Measurements from ENCODE around the gene CCDC197. TPM values are rescaled to one million over a fixed set of nuclear protein-coding genes. Genes with fewer than 3 reads are reported as not detected.

CCDC197 gene
- total RNA-seq, 3 donors from 2014 or later = not detected

DNA sequence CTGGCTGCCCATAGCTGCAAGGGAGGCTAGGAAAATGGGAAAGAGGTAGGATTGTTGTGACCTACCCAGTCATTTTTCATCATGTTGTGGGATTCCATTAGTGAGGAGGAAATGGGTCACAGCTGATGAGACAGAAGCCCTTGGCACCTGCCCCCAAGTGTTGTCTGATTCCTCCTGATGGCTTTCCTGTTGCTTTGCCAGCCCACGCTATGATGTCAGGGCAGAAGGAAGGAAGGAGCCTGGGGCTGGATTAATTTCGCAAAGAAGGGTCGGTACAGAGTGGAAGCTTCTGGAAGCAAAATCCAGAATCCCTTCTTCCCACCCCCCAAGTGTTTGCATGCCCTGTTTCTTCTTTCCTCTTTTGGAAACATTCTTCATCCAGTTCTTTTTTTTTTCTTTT is 37.8 kb downstream of the CCDC197 start:
- no peak for DNase-seq (ENCODE audit: low spot score in 2 of 2)
- Histone ChIP-seq H3K4me3 (no peak overlapping the region), H3K4me1 (no peaks in the 10 kb centered on the region), H3K9me3 (no peaks in the 10 kb centered on the region), H3K36me3 (no peaks in the 10 kb centered on the region), H3K27ac (no peak overlapping the region), H3K27me3 (no peaks in the 10 kb centered on the region)
- intact Hi-C loops (cut with DNase I; ENCODE audit: low total_unique reads) = loop anchor here (10.0 kb wide), 1 partner anchor 90 kb away; the partner anchor contains the start of gene IFI27L2
- TF ChIP-seq, protein P1, sequence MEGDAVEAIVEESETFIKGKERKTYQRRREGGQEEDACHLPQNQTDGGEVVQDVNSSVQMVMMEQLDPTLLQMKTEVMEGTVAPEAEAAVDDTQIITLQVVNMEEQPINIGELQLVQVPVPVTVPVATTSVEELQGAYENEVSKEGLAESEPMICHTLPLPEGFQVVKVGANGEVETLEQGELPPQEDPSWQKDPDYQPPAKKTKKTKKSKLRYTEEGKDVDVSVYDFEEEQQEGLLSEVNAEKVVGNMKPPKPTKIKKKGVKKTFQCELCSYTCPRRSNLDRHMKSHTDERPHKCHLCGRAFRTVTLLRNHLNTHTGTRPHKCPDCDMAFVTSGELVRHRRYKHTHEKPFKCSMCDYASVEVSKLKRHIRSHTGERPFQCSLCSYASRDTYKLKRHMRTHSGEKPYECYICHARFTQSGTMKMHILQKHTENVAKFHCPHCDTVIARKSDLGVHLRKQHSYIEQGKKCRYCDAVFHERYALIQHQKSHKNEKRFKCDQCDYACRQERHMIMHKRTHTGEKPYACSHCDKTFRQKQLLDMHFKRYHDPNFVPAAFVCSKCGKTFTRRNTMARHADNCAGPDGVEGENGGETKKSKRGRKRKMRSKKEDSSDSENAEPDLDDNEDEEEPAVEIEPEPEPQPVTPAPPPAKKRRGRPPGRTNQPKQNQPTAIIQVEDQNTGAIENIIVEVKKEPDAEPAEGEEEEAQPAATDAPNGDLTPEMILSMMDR (IDR thresholded peaks at IDR 0.05) = no peak
- TF ChIP-seq POLR2A (IDR thresholded peaks at IDR 0.05) (no peak), POLR2AphosphoS5 (IDR thresholded peaks at IDR 0.05) (no peak)

DNA sequence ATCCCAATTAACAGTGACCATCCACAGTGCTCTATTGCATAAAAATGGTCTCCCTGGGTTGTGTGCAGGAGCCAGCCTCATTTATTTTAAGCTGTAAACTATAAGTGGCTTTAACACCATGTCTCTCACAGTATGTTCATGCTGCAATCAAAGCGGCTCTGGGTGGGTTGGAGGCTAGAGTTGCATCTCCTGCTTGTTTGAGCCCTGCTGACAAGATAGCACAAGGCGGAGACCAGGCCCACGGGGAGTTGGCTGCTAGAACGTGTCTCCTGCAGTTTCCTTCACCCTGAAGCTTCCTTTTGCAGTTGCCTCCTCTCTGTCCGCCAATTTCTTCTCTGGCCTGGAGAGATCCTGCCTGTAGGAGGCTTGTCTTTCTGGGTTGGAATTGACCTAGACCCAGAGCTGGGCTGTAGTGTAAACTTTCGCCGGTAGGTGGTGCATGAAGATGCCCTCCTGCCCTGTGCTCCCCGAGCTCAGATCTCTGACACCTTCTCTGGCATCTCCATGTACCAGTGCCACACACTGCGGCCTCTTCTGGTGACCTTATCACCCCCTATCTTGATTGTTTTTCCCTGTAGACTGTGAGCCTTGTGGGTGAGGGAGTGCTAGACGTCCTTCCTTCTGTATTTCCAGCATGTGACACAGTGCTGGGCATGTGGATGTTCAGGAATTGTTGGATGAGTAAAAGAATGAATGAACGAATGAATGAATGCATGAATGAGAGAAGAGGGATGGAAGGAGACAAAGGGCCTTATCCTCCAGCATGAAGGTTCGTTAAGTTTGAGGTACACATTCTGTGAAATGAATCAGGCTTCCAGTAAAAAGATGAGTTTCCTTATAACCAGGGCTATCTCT is 39.4 kb downstream of the CCDC197 start:
- Histone ChIP-seq H3K36me3 (no peaks in the 10 kb centered on the region), H3K4me3 (no peak overlapping the region), H3K27me3 (no peaks in the 10 kb centered on the region), H3K27ac (no peak overlapping the region), H3K4me1 (no peaks in the 10 kb centered on the region), H3K9me3 (no peaks in the 10 kb centered on the region)
- intact Hi-C loops (cut with DNase I; ENCODE audit: low total_unique reads) = loop anchor here (10.0 kb wide), 1 partner anchor 88 kb away; the partner anchor contains the start of gene IFI27L2
- peak; percentile 30 to 65 for DNase-seq (ENCODE audit: low spot score in 2 of 2)
- TF ChIP-seq, protein P1 (IDR thresholded peaks at IDR 0.05) = peak; percentile 60 to 81 (median 75)
- TF ChIP-seq POLR2AphosphoS5 (IDR thresholded peaks at IDR 0.05) (no peak), POLR2A (IDR thresholded peaks at IDR 0.05) (no peak)

DNA sequence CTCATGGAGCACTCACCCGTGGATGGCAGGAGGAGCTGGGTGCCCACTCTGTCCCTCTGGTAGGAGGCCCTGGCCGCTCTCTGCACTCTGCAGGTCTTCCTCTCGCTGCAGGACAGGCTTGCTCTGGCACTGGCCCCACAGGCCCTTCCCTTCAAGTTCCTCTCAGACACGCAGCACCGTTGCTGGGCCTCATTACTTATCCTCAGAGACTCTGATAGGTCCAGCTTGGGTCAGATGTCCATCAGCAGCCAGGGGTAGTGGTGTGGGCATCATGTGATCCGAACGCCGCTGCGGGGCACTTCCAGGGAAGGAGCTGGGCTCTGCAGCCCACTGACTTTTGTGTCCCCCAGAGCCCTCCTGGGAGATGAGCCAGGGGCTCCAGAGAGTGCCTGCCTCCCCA is 40.9 kb downstream of the CCDC197 start:
- H3K36me3 ChIP-seq = no peaks in the 10 kb centered on the region
- H3K4me1 ChIP-seq = no peaks in the 10 kb centered on the region
- H3K27me3 ChIP-seq = no peaks in the 10 kb centered on the region
- TF ChIP-seq, protein P1 (IDR thresholded peaks at IDR 0.05) = no peak
- TF ChIP-seq POLR2A (IDR thresholded peaks at IDR 0.05) (no peak), POLR2AphosphoS5 (IDR thresholded peaks at IDR 0.05) (no peak)
- intact Hi-C loops (cut with DNase I; ENCODE audit: low total_unique reads) = loop anchor here (10.0 kb wide), 1 partner anchor 87 kb away; the partner anchor contains the start of gene IFI27L2
- no peaks in the 10 kb centered on the region for H3K9me3 ChIP-seq
- no peak for DNase-seq (ENCODE audit: low spot score in 2 of 2)
- H3K27ac ChIP-seq = no peak overlapping the region
- no peak overlapping the region for H3K4me3 ChIP-seq

DNA sequence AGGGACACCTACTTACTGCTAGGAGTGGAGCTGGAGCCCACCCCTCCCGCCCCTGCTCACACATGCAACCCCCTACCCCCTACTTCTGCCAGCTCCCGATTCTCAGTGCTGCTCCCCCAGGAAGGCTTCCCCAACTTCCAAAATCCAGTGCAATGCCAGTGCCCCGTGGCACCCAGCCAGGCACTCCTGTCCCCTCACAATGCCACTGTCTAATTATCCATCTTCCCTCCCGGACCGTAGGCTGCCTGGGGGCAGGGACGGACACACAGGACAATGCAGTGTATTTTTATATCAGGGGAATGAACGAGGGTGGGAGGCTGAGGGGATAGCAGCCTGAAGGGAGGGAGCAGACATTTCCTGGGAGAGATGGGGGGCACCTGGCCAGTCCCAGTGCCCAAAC is 41.4 kb downstream of the CCDC197 start:
- Histone ChIP-seq H3K9me3 (no peaks in the 10 kb centered on the region), H3K27me3 (no peaks in the 10 kb centered on the region), H3K4me1 (no peaks in the 10 kb centered on the region), H3K36me3 (no peaks in the 10 kb centered on the region), H3K27ac (no peak overlapping the region), H3K4me3 (no peak overlapping the region)
- intact Hi-C loops (cut with DNase I; ENCODE audit: low total_unique reads) = loop anchor here (10.0 kb wide), 1 partner anchor 86 kb away; the partner anchor contains the start of gene IFI27L2
- TF ChIP-seq POLR2A (IDR thresholded peaks at IDR 0.05) = no peak
- no peak for TF ChIP-seq POLR2AphosphoS5 (IDR thresholded peaks at IDR 0.05)
- TF ChIP-seq, protein P1 (IDR thresholded peaks at IDR 0.05) = no peak
- DNase-seq (ENCODE audit: low spot score in 2 of 2) = no peak

Measured in breast epithelium (tissue), 4 donors.